Muscle layer of colon (tissue), 2 donors: ENCODE data around the gene SLC27A2.

Experiments used
- H3K27ac ChIP-seq: one replicate; pipeline ENCODE4 v1.7.0; 2013; ENCODE audit warnings: low read depth, mild to moderate bottlenecking, low read length, moderate library complexity
- H3K27me3 ChIP-seq, 2 donors: one replicate each; pipeline ENCODE4 v1.7.0; 2013; ENCODE audit warnings: low read length in 2 of 2, mild to moderate bottlenecking in 2 of 2; ENCODE audit not compliant: insufficient read depth in 2 of 2, control insufficient read depth in 1 of 2
- H3K36me3 ChIP-seq: one replicate; pipeline ENCODE4 v1.7.0; 2013; ENCODE audit warnings: mild to moderate bottlenecking, low read length; ENCODE audit not compliant: insufficient read depth
- H3K4me1 ChIP-seq: one replicate; pipeline ENCODE4 v1.7.0; 2013; ENCODE audit warnings: mild to moderate bottlenecking, low read length; ENCODE audit not compliant: insufficient read depth
- H3K4me3 ChIP-seq, 2 donors: one replicate each; pipeline ENCODE4 v1.7.0; 2013; ENCODE audit warnings: low read length in 2 of 2, low read depth in 1 of 2, mild to moderate bottlenecking in 1 of 2, moderate library complexity in 1 of 2
- H3K9ac ChIP-seq: one replicate; pipeline ENCODE4 v1.7.0; 2013; ENCODE audit warnings: low read length
- H3K9me3 ChIP-seq: one replicate; pipeline ENCODE4 v1.7.0; 2013; ENCODE audit warnings: mild to moderate bottlenecking, low read length
- donor health status: abdominal sarcoma.
- donor health status: Adenocarcinoma of cecum.

Gene SLC27A2

DNA sequence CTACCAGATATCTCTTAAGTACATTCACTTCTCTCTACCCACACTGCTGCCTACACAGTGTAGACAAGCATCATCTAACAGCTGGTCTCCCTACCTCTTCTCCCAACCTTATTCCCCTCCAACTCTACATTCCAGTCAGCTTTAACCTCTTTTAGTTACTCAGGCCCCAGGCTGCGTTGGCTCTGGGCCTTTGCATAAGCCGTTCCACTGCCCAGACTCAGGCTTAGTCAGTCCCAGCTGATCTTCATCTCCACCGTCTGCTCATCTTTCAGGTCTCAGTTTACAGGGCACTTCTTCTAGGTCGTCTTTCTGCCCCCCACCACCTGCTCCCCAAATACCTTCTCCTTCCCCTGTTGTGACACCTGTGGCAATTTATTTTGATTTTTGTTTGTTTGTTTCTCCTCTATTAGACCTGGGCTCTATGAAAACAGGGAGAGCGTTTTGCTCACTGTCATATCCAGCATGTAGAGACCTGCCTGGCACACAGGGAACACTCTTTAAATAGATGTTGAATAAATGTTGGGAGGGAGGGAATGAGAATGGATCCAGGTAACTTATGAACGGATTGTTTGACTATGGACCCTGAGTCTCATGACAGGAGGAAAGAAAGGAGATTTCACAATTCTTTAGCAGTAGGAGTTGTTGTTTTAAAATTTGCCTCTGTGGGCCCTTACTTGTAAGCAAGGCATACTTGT, 11.1 kb downstream of the SLC27A2 start:
- Histone ChIP-seq H3K4me1 (no peaks in the 10 kb centered on the region), H3K9ac (no peak overlapping the region), H3K4me3 (no peak overlapping the region), H3K27ac (no peak overlapping the region), H3K27me3 (no peaks in the 10 kb centered on the region), H3K36me3 (no peaks in the 10 kb centered on the region), H3K9me3 (no peaks in the 10 kb centered on the region)

DNA sequence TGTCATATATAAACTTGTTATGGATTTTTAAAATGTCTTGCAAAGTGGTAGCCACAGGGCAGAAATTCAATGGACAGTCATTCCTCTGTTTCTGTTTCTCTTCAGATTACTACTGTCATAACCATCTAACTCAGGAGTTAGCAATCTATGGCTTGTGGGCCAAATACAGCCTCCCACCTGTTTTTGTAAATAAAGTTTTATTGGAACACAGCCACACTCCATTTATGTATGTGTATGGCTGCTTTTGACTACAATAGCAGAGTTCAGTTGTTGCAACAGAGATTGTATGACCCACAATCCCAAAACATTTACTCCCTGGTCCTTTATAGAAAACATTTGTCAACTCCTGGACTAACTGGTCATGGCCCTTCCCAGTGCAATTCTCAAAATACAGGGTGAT, 20.0 kb downstream of the SLC27A2 start:
- H3K4me3 ChIP-seq: no peak overlapping the region
- no peaks in the 10 kb centered on the region for H3K27me3 ChIP-seq
- no peaks in the 10 kb centered on the region for H3K36me3 ChIP-seq
- H3K9ac ChIP-seq: no peak overlapping the region
- H3K27ac ChIP-seq: no peak overlapping the region
- H3K4me1 ChIP-seq: no peaks in the 10 kb centered on the region
- no peaks in the 10 kb centered on the region for H3K9me3 ChIP-seq

DNA sequence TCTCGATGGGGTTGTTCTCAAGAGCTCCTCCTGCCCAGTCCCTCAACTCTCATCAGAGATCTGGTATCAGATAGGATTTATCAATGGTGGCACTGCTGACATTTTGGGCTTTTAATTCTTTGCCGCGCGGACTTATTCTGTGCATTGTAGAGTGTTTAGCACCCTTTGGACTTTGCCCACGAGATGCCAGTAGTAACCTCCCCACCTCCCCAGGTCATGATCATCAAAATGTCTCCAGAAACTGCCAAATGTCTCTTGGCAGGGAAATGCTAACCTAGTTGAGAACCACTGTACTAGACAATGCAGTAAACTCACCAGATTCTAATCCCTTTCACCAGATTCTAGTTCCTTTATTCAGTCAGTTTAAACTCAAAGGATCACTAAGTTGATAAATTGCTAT, 24.0 kb downstream of the SLC27A2 start:
- Histone ChIP-seq H3K27me3 (no peaks in the 10 kb centered on the region), H3K4me3 (no peak overlapping the region), H3K27ac (no peak overlapping the region), H3K4me1 (no peaks in the 10 kb centered on the region), H3K36me3 (no peaks in the 10 kb centered on the region), H3K9ac (no peak overlapping the region), H3K9me3 (no peaks in the 10 kb centered on the region)

DNA sequence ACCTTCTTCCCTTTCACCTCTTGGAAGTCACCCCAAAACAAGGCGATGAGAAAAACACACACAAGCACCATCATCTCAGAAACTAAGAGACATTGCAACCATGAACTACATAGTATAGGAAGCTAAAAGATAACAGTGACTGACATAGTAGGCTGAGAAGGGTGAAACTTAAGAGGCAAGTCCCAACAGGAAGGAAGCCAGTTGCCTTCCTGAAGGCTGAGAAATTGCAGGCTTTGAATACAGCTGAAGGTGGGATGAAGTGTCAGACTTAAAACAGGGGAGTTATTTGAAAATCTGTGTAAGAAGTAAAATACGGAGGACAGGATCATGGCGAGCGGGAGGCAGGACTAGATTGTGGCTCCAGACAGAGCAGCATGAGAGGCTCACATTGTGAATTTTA, 27.8 kb downstream of the SLC27A2 start:
- Histone ChIP-seq H3K9me3 (no peaks in the 10 kb centered on the region), H3K27me3 (no peaks in the 10 kb centered on the region), H3K9ac (no peak overlapping the region), H3K4me3 (no peak overlapping the region), H3K27ac (no peak overlapping the region), H3K36me3 (no peaks in the 10 kb centered on the region), H3K4me1 (no peaks in the 10 kb centered on the region)

DNA sequence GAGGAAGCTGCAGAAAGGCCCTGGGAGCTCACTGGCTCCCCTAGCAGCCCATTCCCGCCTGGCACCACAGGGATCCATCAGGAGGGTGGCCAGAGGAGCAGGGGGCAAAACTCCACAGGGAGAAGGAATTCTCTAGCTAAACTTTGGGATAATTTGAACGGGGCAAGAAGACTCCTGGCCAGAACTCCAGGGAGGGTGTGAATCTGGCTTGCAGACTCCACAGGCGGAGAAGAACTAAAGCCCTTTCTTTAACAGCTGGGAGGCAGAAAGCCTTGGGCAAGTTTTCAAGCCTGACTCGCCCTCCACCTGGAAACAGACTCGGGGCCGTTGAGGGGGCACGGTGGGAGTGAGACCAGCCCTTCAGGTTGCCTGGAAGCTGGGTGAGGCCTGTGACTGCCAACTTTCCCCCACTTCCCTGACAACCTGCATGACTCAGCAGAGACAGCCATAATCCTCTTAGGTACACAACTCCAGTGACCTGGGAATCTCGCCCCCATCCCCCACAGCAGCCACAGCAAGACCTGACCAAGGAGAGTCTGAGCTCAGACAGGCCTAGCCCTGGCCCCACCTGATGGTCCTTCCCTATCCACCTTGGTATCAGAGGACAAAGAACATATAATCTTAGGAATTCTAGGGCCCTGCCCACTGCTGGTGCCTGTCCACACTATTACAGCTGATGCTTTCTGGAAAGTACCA, 28.6 kb downstream of the SLC27A2 start:
- no peaks in the 10 kb centered on the region for H3K36me3 ChIP-seq
- no peak overlapping the region for H3K27ac ChIP-seq
- no peak overlapping the region for H3K9ac ChIP-seq
- H3K4me3 ChIP-seq: no peak overlapping the region
- H3K27me3 ChIP-seq: no peaks in the 10 kb centered on the region
- no peaks in the 10 kb centered on the region for H3K4me1 ChIP-seq
- no peaks in the 10 kb centered on the region for H3K9me3 ChIP-seq

DNA sequence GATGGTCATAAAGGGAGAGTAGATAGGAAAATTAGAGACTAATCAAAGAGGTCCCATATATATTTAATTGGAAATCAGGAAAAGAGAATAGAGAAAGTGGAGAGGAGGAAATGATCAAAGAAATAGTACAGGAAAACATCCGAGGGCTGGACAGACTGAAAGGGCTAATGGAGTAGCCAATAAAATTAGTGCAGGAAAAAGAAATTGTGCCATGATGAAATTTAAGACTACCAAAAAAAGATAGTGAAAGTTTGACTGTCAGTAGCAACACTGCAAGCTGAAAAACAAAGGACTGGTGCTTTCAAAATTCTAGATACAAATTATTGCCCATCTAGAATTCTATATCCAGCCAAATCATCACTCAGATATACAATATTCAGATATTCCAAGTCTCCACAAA, 36.3 kb downstream of the SLC27A2 start:
- H3K4me1 ChIP-seq: no peaks in the 10 kb centered on the region
- H3K9ac ChIP-seq: no peak overlapping the region
- H3K27me3 ChIP-seq: no peaks in the 10 kb centered on the region
- H3K36me3 ChIP-seq: no peaks in the 10 kb centered on the region
- no peaks in the 10 kb centered on the region for H3K9me3 ChIP-seq
- H3K4me3 ChIP-seq: no peak overlapping the region
- H3K27ac ChIP-seq: no peak overlapping the region

DNA sequence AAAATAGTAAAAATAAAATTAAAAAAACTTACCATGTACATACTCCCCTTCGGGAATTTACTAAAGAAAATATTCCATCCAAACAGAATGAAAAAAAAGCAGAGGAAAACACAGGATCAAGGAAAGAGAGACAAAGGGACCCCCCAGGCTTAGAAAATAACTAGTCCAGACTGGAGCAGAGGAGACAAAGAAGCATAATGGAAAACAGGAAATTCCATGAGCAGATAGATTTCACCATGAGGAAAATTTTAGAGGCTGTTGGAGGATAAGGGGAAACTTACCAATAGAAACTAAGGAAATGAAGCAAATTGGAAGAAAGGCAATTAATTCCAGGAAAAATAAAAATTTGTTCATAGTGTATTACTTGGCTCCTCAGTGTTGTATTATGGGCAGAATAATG, 36.7 kb downstream of the SLC27A2 start:
- Histone ChIP-seq H3K4me3 (no peak overlapping the region), H3K36me3 (no peaks in the 10 kb centered on the region), H3K27me3 (no peaks in the 10 kb centered on the region), H3K9me3 (no peaks in the 10 kb centered on the region), H3K27ac (no peak overlapping the region), H3K4me1 (no peaks in the 10 kb centered on the region), H3K9ac (no peak overlapping the region)

DNA sequence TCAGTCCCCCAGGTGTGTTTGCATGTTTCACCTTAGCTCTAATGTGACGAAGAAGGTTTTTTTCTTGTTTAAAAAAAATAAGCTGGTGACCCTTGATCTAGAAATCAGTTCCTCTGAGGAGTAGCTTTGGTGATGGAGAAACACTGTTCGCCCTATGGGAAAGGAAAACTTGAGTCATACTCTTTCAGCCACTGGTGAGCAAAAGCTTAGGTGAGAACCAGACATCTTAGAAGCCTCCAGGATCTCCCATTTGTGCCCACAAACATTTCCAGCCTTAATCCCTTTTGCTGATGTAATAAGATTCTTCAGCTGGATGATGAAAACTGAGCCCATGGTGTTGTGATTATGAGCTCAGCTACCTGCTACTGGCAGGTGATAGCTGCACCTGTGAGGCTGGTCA, 37.8 kb downstream of the SLC27A2 start:
- Histone ChIP-seq H3K27me3 (no peaks in the 10 kb centered on the region), H3K4me3 (no peak overlapping the region), H3K27ac (no peak overlapping the region), H3K9me3 (no peaks in the 10 kb centered on the region), H3K4me1 (no peaks in the 10 kb centered on the region), H3K36me3 (no peaks in the 10 kb centered on the region), H3K9ac (no peak overlapping the region)

DNA sequence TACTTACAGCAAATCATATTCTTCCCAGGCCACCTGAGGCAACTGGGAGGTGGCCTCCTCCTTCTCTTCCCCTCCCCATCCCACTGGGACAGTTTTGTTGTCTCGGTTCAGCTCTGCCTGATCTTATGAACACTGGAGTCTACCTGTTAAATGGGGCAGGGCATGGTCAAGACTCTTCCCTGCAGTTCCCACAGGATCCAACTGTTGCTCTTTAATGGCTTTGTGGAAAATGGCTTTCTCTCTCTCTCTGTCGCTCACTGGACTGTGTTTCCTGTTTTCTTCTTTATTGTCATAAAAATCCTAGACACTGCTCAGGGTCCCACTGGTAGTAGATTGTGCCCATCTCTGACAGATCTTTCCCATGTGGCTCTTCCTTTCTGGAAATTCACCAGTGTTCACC, 40.2 kb downstream of the SLC27A2 start:
- Histone ChIP-seq H3K4me3 (no peak overlapping the region), H3K9ac (no peak overlapping the region), H3K27me3 (no peaks in the 10 kb centered on the region), H3K27ac (no peak overlapping the region), H3K9me3 (no peaks in the 10 kb centered on the region), H3K36me3 (no peaks in the 10 kb centered on the region), H3K4me1 (no peaks in the 10 kb centered on the region)

DNA sequence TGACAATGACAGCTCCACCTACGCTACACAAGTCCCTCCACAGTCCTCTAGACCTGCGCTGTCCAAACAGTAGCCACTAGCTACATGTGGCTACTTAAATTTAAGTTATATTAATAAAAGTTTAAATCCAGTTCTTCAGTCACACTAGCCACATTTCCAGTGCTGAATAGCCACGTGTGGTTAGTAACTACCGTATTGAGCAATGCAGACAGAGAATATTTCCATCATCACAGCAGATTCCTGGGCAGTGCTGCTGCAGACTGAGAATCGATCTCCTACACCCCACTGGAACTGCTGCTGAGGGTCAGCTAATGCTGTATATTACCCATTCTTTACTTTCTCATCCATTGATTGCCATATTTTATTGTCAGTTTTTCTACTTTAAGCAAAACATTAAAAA, 42.6 kb downstream of the SLC27A2 start:
- Histone ChIP-seq H3K36me3 (no peaks in the 10 kb centered on the region), H3K27ac (no peak overlapping the region), H3K4me1 (no peaks in the 10 kb centered on the region), H3K9me3 (no peaks in the 10 kb centered on the region), H3K9ac (no peak overlapping the region), H3K27me3 (no peaks in the 10 kb centered on the region), H3K4me3 (no peak overlapping the region)

DNA sequence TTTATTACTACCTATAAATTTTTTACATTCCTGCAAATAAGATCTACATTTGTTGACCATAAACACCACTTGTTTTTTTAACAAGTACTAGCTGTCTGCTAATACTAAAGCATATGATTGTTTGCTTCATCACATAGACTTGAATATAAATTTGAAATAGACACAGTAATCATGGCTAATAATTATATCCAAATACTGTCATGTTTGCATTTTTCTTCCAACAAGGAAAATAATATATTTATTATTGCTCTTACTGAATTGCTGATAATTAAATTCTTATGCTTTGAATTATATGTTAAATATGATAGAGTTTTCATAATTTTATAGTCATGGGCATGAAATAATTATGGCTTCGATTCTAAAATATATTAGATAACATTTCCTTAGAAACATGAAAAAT, 43.1 kb downstream of the SLC27A2 start:
- H3K4me1 ChIP-seq: no peaks in the 10 kb centered on the region
- no peaks in the 10 kb centered on the region for H3K9me3 ChIP-seq
- H3K36me3 ChIP-seq: no peaks in the 10 kb centered on the region
- no peak overlapping the region for H3K9ac ChIP-seq
- no peaks in the 10 kb centered on the region for H3K27me3 ChIP-seq
- H3K27ac ChIP-seq: no peak overlapping the region
- no peak overlapping the region for H3K4me3 ChIP-seq

DNA sequence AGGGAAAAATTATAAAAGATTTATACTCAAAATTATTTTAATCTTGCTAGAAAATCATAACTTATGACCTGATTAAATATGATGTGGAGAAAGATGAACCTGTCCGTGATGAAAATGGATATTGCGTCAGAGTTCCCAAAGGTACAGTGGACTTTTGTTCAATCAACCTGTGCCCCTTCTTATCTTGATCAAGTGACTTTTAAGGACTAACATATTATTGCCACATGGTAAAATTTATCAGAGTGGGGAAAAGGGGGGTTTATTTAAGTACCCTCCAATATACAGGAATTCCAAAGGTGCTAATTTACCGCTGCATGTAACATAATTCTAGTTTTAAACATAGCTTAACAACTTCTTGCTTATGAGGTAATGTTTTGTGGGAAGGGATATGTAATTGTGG, 43.9 kb downstream of the SLC27A2 start:
- H3K36me3 ChIP-seq: no peaks in the 10 kb centered on the region
- no peaks in the 10 kb centered on the region for H3K4me1 ChIP-seq
- no peak overlapping the region for H3K9ac ChIP-seq
- H3K9me3 ChIP-seq: no peaks in the 10 kb centered on the region
- H3K4me3 ChIP-seq: no peak overlapping the region
- H3K27me3 ChIP-seq: no peaks in the 10 kb centered on the region
- H3K27ac ChIP-seq: no peak overlapping the region
